ENCODE results near the gene FAT1. TPM values are rescaled to one million over a fixed set of nuclear protein-coding genes. Genes with fewer than 3 reads are reported as not detected.

FAT1 gene
- total RNA-seq, 1 donor from 2014 or later: 67.7 TPM

DNA sequence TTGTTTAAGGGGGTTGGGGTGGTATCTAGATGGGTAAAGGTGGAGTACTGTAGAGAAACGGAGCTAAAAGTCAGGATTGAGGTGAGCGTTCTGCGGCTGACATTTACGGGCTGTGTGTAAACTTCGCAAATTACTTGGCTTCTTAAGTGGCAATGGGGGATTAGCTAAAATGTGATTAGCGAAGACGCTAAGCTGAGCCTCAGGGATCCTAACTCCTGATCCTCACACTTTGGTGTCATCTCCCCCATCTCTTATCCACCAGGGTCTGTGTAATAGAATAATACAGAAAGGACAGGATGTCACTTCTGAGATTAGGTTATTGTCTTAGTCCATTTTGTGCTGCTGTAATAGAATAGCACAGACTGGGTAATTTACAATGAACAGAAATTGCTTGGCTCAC is 10.6 kb upstream of the FAT1 start:
- H3K36me3 Mint-ChIP-seq (ENCODE audit: low read depth, unreplicated experiment): no peaks in the 10 kb centered on the region
- TF ChIP-seq, protein P1, sequence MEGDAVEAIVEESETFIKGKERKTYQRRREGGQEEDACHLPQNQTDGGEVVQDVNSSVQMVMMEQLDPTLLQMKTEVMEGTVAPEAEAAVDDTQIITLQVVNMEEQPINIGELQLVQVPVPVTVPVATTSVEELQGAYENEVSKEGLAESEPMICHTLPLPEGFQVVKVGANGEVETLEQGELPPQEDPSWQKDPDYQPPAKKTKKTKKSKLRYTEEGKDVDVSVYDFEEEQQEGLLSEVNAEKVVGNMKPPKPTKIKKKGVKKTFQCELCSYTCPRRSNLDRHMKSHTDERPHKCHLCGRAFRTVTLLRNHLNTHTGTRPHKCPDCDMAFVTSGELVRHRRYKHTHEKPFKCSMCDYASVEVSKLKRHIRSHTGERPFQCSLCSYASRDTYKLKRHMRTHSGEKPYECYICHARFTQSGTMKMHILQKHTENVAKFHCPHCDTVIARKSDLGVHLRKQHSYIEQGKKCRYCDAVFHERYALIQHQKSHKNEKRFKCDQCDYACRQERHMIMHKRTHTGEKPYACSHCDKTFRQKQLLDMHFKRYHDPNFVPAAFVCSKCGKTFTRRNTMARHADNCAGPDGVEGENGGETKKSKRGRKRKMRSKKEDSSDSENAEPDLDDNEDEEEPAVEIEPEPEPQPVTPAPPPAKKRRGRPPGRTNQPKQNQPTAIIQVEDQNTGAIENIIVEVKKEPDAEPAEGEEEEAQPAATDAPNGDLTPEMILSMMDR (IDR thresholded peaks at IDR 0.05; ENCODE audit: unreplicated experiment): no peak
- H3K27me3 Mint-ChIP-seq (ENCODE audit: unreplicated experiment): peaks cover 1% of the 10 kb centered on the region
- H3K4me1 Mint-ChIP-seq (ENCODE audit: unreplicated experiment): peaks cover 6% of the 10 kb centered on the region
- no peak overlapping the region for H3K4me3 Mint-ChIP-seq (ENCODE audit: unreplicated experiment)
- no peaks in the 10 kb centered on the region for H3K9me3 Mint-ChIP-seq (ENCODE audit: unreplicated experiment)
- no peak overlapping the region for H3K27ac Mint-ChIP-seq (ENCODE audit: unreplicated experiment)
- no peak for DNase-seq (ENCODE audit: low spot score)

DNA sequence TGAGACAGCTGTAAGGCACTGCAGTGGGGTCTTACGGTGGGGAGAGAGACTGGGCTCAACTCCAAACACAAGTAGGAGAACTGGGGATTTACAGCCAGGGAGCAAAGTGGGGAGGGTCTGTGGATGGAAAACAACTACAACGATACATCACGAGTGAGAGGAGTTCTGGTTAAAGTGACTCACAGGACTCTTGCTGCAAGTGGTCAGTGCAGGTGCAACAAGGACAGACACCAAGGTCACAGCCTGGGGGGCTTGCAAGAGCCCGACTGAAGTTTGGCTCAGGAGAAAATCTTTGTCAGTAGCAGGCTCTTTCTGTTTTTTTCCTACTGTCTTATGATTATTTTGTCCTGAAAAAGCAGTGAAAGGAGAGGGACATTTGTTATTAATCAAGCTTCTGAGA is 10.1 kb upstream of the FAT1 start:
- Mint-ChIP-seq H3K9me3 (ENCODE audit: unreplicated experiment) (no peaks in the 10 kb centered on the region), H3K27me3 (ENCODE audit: unreplicated experiment) (peaks cover 1% of the 10 kb centered on the region), H3K27ac (ENCODE audit: unreplicated experiment) (no peak overlapping the region), H3K4me1 (ENCODE audit: unreplicated experiment) (peaks cover 11% of the 10 kb centered on the region), H3K36me3 (ENCODE audit: low read depth, unreplicated experiment) (no peaks in the 10 kb centered on the region), H3K4me3 (ENCODE audit: unreplicated experiment) (no peak overlapping the region)
- TF ChIP-seq, protein P1 (IDR thresholded peaks at IDR 0.05; ENCODE audit: unreplicated experiment): no peak
- DNase-seq (ENCODE audit: low spot score): no peak

DNA sequence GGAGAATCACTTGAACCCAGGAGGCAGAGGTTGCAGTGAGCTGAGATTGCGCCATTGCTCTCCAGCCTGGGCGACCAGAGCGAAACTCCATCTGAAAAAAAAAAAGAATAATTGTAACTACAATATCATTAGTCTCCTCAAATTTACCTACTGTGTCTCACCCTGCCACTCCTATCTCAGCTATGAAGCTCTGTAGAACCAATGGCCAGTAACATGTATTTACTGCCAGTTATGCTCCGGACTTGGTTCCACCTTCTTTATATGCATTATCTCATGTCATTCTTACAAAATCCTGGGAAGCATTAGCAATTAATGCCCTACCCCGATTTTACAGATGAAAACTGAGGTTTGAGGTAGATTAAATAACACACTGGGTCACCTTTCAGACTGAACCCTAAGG is 7.0 kb upstream of the FAT1 start:
- Mint-ChIP-seq H3K36me3 (ENCODE audit: low read depth, unreplicated experiment) (peaks cover 3% of the 10 kb centered on the region), H3K4me1 (ENCODE audit: unreplicated experiment) (peaks cover 17% of the 10 kb centered on the region), H3K9me3 (ENCODE audit: unreplicated experiment) (no peaks in the 10 kb centered on the region), H3K27ac (ENCODE audit: unreplicated experiment) (no peak overlapping the region), H3K27me3 (ENCODE audit: unreplicated experiment) (no peaks in the 10 kb centered on the region), H3K4me3 (ENCODE audit: unreplicated experiment) (no peak overlapping the region)
- DNase-seq (ENCODE audit: low spot score): no peak
- TF ChIP-seq, protein P1 (IDR thresholded peaks at IDR 0.05; ENCODE audit: unreplicated experiment): no peak

DNA sequence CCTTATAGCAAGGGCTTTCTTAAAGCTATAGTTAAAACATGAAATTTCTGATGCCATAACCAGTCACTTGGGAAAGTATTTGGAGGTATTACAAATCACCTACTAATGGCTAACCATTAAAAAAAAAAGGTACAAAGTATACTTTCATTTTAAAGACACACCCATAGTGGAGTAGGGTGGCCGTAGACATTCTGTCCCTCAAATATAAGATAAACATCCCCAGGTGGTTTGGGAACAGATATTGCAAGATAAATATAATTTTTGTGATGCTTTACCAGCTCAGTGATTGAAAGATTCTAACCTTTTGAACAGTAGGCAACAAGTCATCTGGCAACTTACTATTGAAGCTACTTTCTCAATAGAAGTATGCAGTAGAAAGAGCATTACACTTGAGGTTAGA is 6.2 kb upstream of the FAT1 start:
- peaks cover 3% of the 10 kb centered on the region for H3K36me3 Mint-ChIP-seq (ENCODE audit: low read depth, unreplicated experiment)
- TF ChIP-seq, protein P1 (IDR thresholded peaks at IDR 0.05; ENCODE audit: unreplicated experiment): no peak
- H3K4me1 Mint-ChIP-seq (ENCODE audit: unreplicated experiment): peaks cover 22% of the 10 kb centered on the region
- H3K27me3 Mint-ChIP-seq (ENCODE audit: unreplicated experiment): peaks cover 5% of the 10 kb centered on the region
- H3K27ac Mint-ChIP-seq (ENCODE audit: unreplicated experiment): no peak overlapping the region
- no peak for DNase-seq (ENCODE audit: low spot score)
- H3K9me3 Mint-ChIP-seq (ENCODE audit: unreplicated experiment): no peaks in the 10 kb centered on the region
- no peak overlapping the region for H3K4me3 Mint-ChIP-seq (ENCODE audit: unreplicated experiment)

DNA sequence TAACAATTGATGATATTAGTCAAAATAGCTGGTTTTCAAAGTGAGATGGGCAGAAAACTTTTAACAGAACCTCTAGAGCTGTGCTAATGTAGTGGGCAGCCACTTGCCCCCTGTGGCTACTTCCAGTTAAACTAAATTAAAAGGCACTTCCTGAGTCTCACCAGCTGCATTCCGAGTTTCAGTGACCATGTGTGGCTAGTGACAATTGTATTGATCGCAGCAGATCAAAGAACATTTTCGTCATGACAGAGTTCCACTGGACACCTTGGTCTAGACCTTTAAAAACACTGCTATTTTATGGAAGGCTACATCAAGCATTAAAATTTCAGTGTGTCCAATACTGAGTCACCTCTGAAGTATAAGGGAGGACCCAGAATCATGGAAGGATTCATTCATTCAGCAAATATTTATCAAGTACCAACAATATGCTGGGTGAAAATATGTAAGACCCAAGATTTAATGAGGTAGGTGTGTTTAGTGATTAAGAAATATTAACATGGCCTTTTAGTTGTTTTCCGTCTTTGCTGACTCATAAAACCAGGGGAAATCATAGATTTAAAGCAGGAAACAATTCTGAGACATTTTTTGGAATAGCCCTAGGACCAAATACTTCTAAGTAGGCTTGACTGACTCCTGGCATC is 5.1 kb upstream of the FAT1 start:
- no peaks in the 10 kb centered on the region for H3K9me3 Mint-ChIP-seq (ENCODE audit: unreplicated experiment)
- H3K27ac Mint-ChIP-seq (ENCODE audit: unreplicated experiment): no peak overlapping the region
- no peak overlapping the region for H3K4me3 Mint-ChIP-seq (ENCODE audit: unreplicated experiment)
- peaks cover 10% of the 10 kb centered on the region for H3K27me3 Mint-ChIP-seq (ENCODE audit: unreplicated experiment)
- TF ChIP-seq, protein P1 (IDR thresholded peaks at IDR 0.05; ENCODE audit: unreplicated experiment): no peak
- no peak for DNase-seq (ENCODE audit: low spot score)
- peaks cover 22% of the 10 kb centered on the region for H3K4me1 Mint-ChIP-seq (ENCODE audit: unreplicated experiment)
- peaks cover 3% of the 10 kb centered on the region for H3K36me3 Mint-ChIP-seq (ENCODE audit: low read depth, unreplicated experiment)
